HCT116 (cell line): Measurements from ENCODE around the gene GLDC. TPM values are rescaled to one million over a fixed set of nuclear protein-coding genes. Genes with fewer than 3 reads are reported as not detected.

Experiments
- ATAC-seq: fragments of 200-7000 bp; cut with Tn5 transposase; 2 replicates; pipeline ENCODE4 v1.9.1; 2020; ENCODE audit warnings: mild to moderate bottlenecking, moderate library complexity
- BruUV-seq: library from RNA; stranded (reverse); fragments of 400-500 nt; replicated peaks from 2 replicates; lab custom pipeline; 2021; lab: Mats Ljungman, UMichigan
- CTCF ChIA-PET: fragments of 300-600 bp; sonication (Branson Sonifier 250); formaldehyde crosslinking; loops from one replicate; lab custom pipeline; 2021; ENCODE audit warnings: antibody characterized with exemption; lab: Charles Lee
- POLR2A ChIA-PET: fragments of 300-600, 350-600 bp; sonication (Branson Sonifier 250); formaldehyde crosslinking; loops from one replicate; lab custom pipeline; 2021; ENCODE audit warnings: antibody characterized with exemption; lab: Charles Lee
- RAD21 ChIA-PET, 2 experiments: fragments of 300-600 bp; sonication (Branson Sonifier 250); formaldehyde crosslinking; loops; one replicate each; lab custom pipeline; 2023; ENCODE audit warnings: low total read pairs in 2 of 2; ENCODE audit not compliant: uncharacterized antibody in 2 of 2, unreplicated experiment in 2 of 2, low non-redundant PET in 1 of 2; lab: Charles Lee
- DNase-seq: peaks from one replicate; pipeline ENCODE4 v3.0.0-alpha.2; 2010; ENCODE audit warnings: low read depth, low spot score
- H2AFZ ChIP-seq: fragments of 200-600 bp; shearing (Covaris generic), sonication (generic); 2 replicates; pipeline ENCODE4 v1.6.1; 2017; ENCODE audit warnings: low read depth, mixed run types, mixed read lengths, antibody characterized with exemption, low read length; ENCODE audit not compliant: poor library complexity, severe bottlenecking
- H3K27ac ChIP-seq: 2 replicates; pipeline ENCODE4 v1.5.1; 2012; ENCODE audit warnings: low read depth, low read length
- H3K27me3 ChIP-seq: fragments of 200-600 bp; sonication (generic); 2 replicates; pipeline ENCODE4 v1.6.1; 2016; ENCODE audit warnings: mixed run types, low read length, mixed read lengths; ENCODE audit not compliant: insufficient read depth
- H3K36me3 ChIP-seq, 2 experiments: fragments of 200-500 bp in 1 of 2; fragments of 200-600 bp in 1 of 2; sonication (Bioruptor generic) in 1 of 2; sonication (generic) in 1 of 2; 2 replicates each; pipeline versions ENCODE4 v1.5.1 to v1.6.1; 2014 to 2016; ENCODE audit warnings: low read length in 2 of 2, inconsistent platforms in 1 of 2, mixed read lengths in 1 of 2, mixed run types in 1 of 2; ENCODE audit not compliant: insufficient read depth in 2 of 2, control insufficient read depth in 1 of 2
- H3K4me1 ChIP-seq, 2 experiments: fragments of 200-600 bp in 1 of 2; sonication (generic) in 1 of 2; 2 replicates each; pipeline versions ENCODE4 v1.5.1 to v1.6.1; 2012 to 2017; ENCODE audit warnings: low read length in 2 of 2, inconsistent platforms in 1 of 2, mild to moderate bottlenecking in 1 of 2, mixed read lengths in 1 of 2, mixed run types in 1 of 2, moderate library complexity in 1 of 2; ENCODE audit not compliant: insufficient read depth in 2 of 2, control insufficient read depth in 1 of 2
- H3K4me2 ChIP-seq: fragments of 200-600 bp; sonication (generic); 2 replicates; pipeline ENCODE4 v1.6.1; 2017; ENCODE audit warnings: mixed run types, low read length, mixed read lengths
- H3K4me3 ChIP-seq, 2 experiments: fragments of 200-600 bp in 1 of 2; sonication (generic) in 1 of 2; replicated peaks in 1 of 2; 2 replicates each; pipeline ENCODE4 v1.5.1; 2011 to 2016; ENCODE audit warnings: low read length in 2 of 2, control low read depth in 1 of 2, low read depth in 1 of 2, mild to moderate bottlenecking in 1 of 2, mixed read lengths in 1 of 2, mixed run types in 1 of 2
- H3K79me2 ChIP-seq: fragments of 200-600 bp; sonication (generic); 2 replicates; pipeline ENCODE4 v1.6.1; 2017; ENCODE audit warnings: mild to moderate bottlenecking, mixed run types, low read length, moderate library complexity, mixed read lengths; ENCODE audit not compliant: insufficient read depth
- H3K9ac ChIP-seq: fragments of 200-600 bp; sonication (generic); 2 replicates; pipeline ENCODE4 v1.6.1; 2016; ENCODE audit warnings: low read length, mixed read lengths
- H3K9me2 ChIP-seq: fragments of 200-600 bp; sonication (generic), shearing (Covaris generic); 2 replicates; pipeline ENCODE4 v1.6.1; 2017; ENCODE audit warnings: mixed run types, mild to moderate bottlenecking, moderate library complexity; ENCODE audit not compliant: insufficient read depth
- H3K9me3 ChIP-seq, 2 experiments: fragments of 200-500 bp in 1 of 2; fragments of 200-600 bp in 1 of 2; sonication (Bioruptor generic) in 1 of 2; sonication (generic) in 1 of 2; 2 replicates each; pipeline ENCODE4 v1.6.1; 2014 to 2017; ENCODE audit warnings: low read length in 2 of 2, mixed read lengths in 2 of 2, inconsistent platforms in 1 of 2, low read depth in 1 of 2, mild to moderate bottlenecking in 1 of 2, mixed run types in 1 of 2, moderate library complexity in 1 of 2; ENCODE audit not compliant: control insufficient read depth in 1 of 2, insufficient read depth in 1 of 2
- H4K20me1 ChIP-seq: fragments of 200-600 bp; sonication (generic), shearing (Covaris generic); 2 replicates; pipeline ENCODE4 v1.6.1; 2017; ENCODE audit warnings: mixed run types, mild to moderate bottlenecking, moderate library complexity; ENCODE audit not compliant: insufficient read depth
- CEBPB ChIP-seq: IDR thresholded peaks from 2 replicates; pipeline ENCODE4 v1.6.1; 2012; ENCODE audit warnings: low read depth
- POLR2A ChIP-seq: IDR thresholded peaks from 2 replicates; pipeline ENCODE4 v1.7.0; 2011; ENCODE audit warnings: borderline replicate concordance; ENCODE audit not compliant: insufficient read depth, insufficient read length; ENCODE audit errors: extremely low read depth
- REST ChIP-seq: IDR thresholded peaks from 2 replicates; pipeline ENCODE4 v1.6.1; 2012; ENCODE audit warnings: low read depth
- TCF7L2 ChIP-seq: IDR thresholded peaks from 2 replicates; pipeline ENCODE4 v1.7.0; 2011; ENCODE audit warnings: borderline replicate concordance, inconsistent platforms; ENCODE audit not compliant: insufficient read depth, insufficient read length; ENCODE audit errors: extremely low read depth
- ZFX ChIP-seq: fragments of 450-650 bp; IDR thresholded peaks from 2 replicates; pipeline ENCODE4 v1.6.1; 2017
- ZNF274 ChIP-seq: fragments of 200-500 bp; sonication (Bioruptor generic); IDR thresholded peaks from 2 replicates; pipeline ENCODE4 v1.6.1; 2014; ENCODE audit warnings: mild to moderate bottlenecking, low read depth, low read length, inconsistent platforms
- intact Hi-C: fragments of 100-400 bp; cut with micrococcal nuclease; formaldehyde crosslinking; loops from 2 replicates; pipeline ENCODE4 v1.10.0; 2022
- total RNA-seq: library from RNA; stranded (reverse); gene quantifications from one replicate; pipeline ENCODE4 v1.2.1, GENCODE V29; 2021; ENCODE audit not compliant: unreplicated experiment

Gene GLDC
- total RNA-seq, 1 experiment from 2014 or later: 4.9 TPM

GRCh38 chr9:6575324-6576034 is 70.0 kb downstream of the GLDC start:
- H3K4me1 ChIP-seq: no peaks in the 10 kb centered on the region
- H3K9me2 ChIP-seq: no peaks in the 10 kb centered on the region
- no peaks in the 10 kb centered on the region for H3K36me3 ChIP-seq
- no peaks in the 10 kb centered on the region for H3K9me3 ChIP-seq
- intact Hi-C loops: no loop called here
- no peak overlapping the region for H3K4me3 ChIP-seq
- no TSS peak for BruUV-seq
- ATAC-seq (no peak), DNase-seq (no peak)
- RAD21 ChIA-PET: interaction anchor here in 1 of 2 experiments (0.6 kb wide), 1 partner anchor 182 kb away, joined by 3 read pairs; the partner anchor contains the start of gene KDM4C
- no peak overlapping the region for H3K4me2 ChIP-seq
- H4K20me1 ChIP-seq: no peaks in the 10 kb centered on the region
- H3K9ac ChIP-seq: no peak overlapping the region
- H3K27me3 ChIP-seq: no peaks in the 10 kb centered on the region
- TF ChIP-seq POLR2A: no peak
- no peak for TF ChIP-seq TCF7L2
- TF ChIP-seq CEBPB: no peak
- TF ChIP-seq ZNF274: no peak
- TF ChIP-seq REST: no peak
- no peak for TF ChIP-seq ZFX
- H3K79me2 ChIP-seq: no peaks in the 10 kb centered on the region
- POLR2A ChIA-PET: interaction anchor here (1.2 kb wide), 1 partner anchor 9 kb away, joined by 3 read pairs; no protein-coding TSS in a partner anchor
- no peak overlapping the region for H3K27ac ChIP-seq
- CTCF ChIA-PET: no interaction called here
- no peak overlapping the region for H2AFZ ChIP-seq
